Fibroblast of lung (primary cell): Measurements from ENCODE around the gene PHTF1.

Experiments used
- EZH2 ChIP-seq: IDR thresholded peaks from 2 replicates; pipeline ENCODE4 v1.5.1; 2012; ENCODE audit warnings: low read length, control low read depth, mild to moderate bottlenecking; ENCODE audit errors: missing control alignments
- TF ChIP-seq, protein P1 (sequence below), 2 donors: IDR thresholded peaks in 1 of 2; conservative IDR thresholded peaks in 1 of 2; 1 replicate in 1 of 2; 2 replicates in 1 of 2; pipeline ENCODE4 v1.5.1; 2011 to 2012; ENCODE audit warnings: low read length in 2 of 2, control low read depth in 1 of 2, inconsistent platforms in 1 of 2, low read depth in 1 of 2, mild to moderate bottlenecking in 1 of 2

DNA sequence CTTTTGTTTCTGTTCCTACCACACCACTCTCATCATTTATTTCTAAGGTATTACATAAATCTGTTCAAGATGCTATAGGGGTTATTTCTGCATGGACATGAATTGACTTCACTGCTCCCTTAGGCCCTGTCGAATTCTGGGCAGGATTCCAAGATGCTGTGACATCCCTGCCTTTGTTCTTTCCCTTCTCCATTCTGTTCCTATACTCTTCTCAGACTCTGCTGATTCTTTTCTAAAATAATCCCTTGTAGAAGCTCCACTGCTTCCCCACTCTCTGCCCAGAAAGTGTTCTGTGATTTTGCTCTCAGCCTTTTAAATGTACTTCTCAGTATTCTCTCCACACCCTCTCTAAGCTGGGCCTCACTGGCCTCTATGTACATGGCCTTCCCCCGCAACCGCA is 99.2 kb downstream of the PHTF1 start:
- TF ChIP-seq, protein P1, sequence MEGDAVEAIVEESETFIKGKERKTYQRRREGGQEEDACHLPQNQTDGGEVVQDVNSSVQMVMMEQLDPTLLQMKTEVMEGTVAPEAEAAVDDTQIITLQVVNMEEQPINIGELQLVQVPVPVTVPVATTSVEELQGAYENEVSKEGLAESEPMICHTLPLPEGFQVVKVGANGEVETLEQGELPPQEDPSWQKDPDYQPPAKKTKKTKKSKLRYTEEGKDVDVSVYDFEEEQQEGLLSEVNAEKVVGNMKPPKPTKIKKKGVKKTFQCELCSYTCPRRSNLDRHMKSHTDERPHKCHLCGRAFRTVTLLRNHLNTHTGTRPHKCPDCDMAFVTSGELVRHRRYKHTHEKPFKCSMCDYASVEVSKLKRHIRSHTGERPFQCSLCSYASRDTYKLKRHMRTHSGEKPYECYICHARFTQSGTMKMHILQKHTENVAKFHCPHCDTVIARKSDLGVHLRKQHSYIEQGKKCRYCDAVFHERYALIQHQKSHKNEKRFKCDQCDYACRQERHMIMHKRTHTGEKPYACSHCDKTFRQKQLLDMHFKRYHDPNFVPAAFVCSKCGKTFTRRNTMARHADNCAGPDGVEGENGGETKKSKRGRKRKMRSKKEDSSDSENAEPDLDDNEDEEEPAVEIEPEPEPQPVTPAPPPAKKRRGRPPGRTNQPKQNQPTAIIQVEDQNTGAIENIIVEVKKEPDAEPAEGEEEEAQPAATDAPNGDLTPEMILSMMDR (conservative IDR thresholded peaks at IDR 0.05 in 1 of 2, IDR thresholded peaks at IDR 0.05 in 1 of 2; ENCODE audit: low read depth in 1 of 2, low read length in 2 of 2), result no peak
- TF ChIP-seq EZH2, result no peak
